Measurements from ENCODE around the gene PTPRM.

GRCh38 chr18:7735196-7735595 is 168.1 kb downstream of the PTPRM start:
- no peak for TF ChIP-seq POLR2A (IDR thresholded peaks at IDR 0.05)
- TF ChIP-seq CTCF (IDR thresholded peaks at IDR 0.05) = no peak
